Keratinocyte (primary cell): ENCODE data around the gene MUTYH. TPM values are rescaled to one million over a fixed set of nuclear protein-coding genes. Genes with fewer than 3 reads are reported as not detected.

Experiments used
- DNase-seq: peaks from one replicate; pipeline ENCODE4 v3.0.0-alpha.2; 2011; ENCODE audit warnings: low read depth, missing footprints, low spot score
- FAIRE-seq: peaks from 2 replicates; lab custom pipeline; 2011; peaks lifted over from hg19 to GRCh38; lab: Jason Lieb, UNC
- H2AFZ ChIP-seq: 2 replicates; pipeline ENCODE4 v1.6.0; 2012; ENCODE audit warnings: low read length, control low read depth, inconsistent platforms; ENCODE audit not compliant: control insufficient read depth
- H3K27ac ChIP-seq: 2 replicates; pipeline ENCODE4 v1.5.1; 2011; ENCODE audit warnings: low read length; ENCODE audit not compliant: control insufficient read depth, insufficient read depth
- H3K27me3 ChIP-seq: 3 replicates; pipeline ENCODE4 v1.6.0; 2011; ENCODE audit warnings: low read length; ENCODE audit not compliant: control insufficient read depth, insufficient read depth; ENCODE audit errors: extremely low read depth
- H3K36me3 ChIP-seq, 2 experiments: 2 replicates in 1 of 2; 3 replicates in 1 of 2; pipeline ENCODE4 v1.5.1; 2011; ENCODE audit warnings: low read length in 2 of 2, mild to moderate bottlenecking in 1 of 2; ENCODE audit not compliant: control insufficient read depth in 2 of 2, insufficient read depth in 2 of 2; ENCODE audit errors: extremely low read depth in 1 of 2
- H3K4me1 ChIP-seq: 3 replicates; pipeline ENCODE4 v1.5.1; 2011; ENCODE audit warnings: low read length; ENCODE audit not compliant: control insufficient read depth, insufficient read depth; ENCODE audit errors: extremely low read depth
- H3K4me2 ChIP-seq: 3 replicates; pipeline ENCODE4 v1.6.0; 2011; ENCODE audit warnings: low read depth, low read length; ENCODE audit not compliant: control insufficient read depth, insufficient read depth; ENCODE audit errors: extremely low read depth
- H3K4me3 ChIP-seq, 3 experiments: fragments of 200-600 bp in 1 of 3; sonication (generic) in 1 of 3; 2 replicates in 2 of 3; 3 replicates in 1 of 3; pipeline ENCODE4 v1.5.1; 2011 to 2016; ENCODE audit warnings: low read length in 3 of 3, mild to moderate bottlenecking in 3 of 3, control low read depth in 2 of 3, inconsistent platforms in 1 of 3, low read depth in 1 of 3, mixed read lengths in 1 of 3, mixed run types in 1 of 3, moderate library complexity in 1 of 3; ENCODE audit not compliant: control insufficient read depth in 2 of 3, insufficient read depth in 2 of 3; ENCODE audit errors: extremely low read depth in 1 of 3
- H3K79me2 ChIP-seq: 2 replicates; pipeline ENCODE4 v1.6.0; 2012; ENCODE audit warnings: low read length; ENCODE audit not compliant: control insufficient read depth, insufficient read depth
- H3K9ac ChIP-seq: 3 replicates; pipeline ENCODE4 v1.6.0; 2011; ENCODE audit warnings: low read length; ENCODE audit not compliant: control insufficient read depth, insufficient read depth; ENCODE audit errors: extremely low read depth
- H3K9me1 ChIP-seq: 3 replicates; pipeline ENCODE4 v1.6.0; 2011; ENCODE audit warnings: low read length; ENCODE audit not compliant: control insufficient read depth, insufficient read depth; ENCODE audit errors: extremely low read depth
- H3K9me3 ChIP-seq: 2 replicates; pipeline ENCODE4 v1.5.1; 2012; ENCODE audit warnings: low read depth, low read length; ENCODE audit not compliant: control insufficient read depth
- H4K20me1 ChIP-seq: 3 replicates; pipeline ENCODE4 v1.6.0; 2011; ENCODE audit warnings: low read length; ENCODE audit not compliant: control insufficient read depth, insufficient read depth; ENCODE audit errors: extremely low read depth
- EZH2 ChIP-seq: IDR thresholded peaks from one replicate; pipeline ENCODE4 v1.6.1; 2012; ENCODE audit warnings: inconsistent platforms, mild to moderate bottlenecking, low read length, moderate library complexity
- dilution Hi-C: fragments of 300-500 bp; cut with MboI; formaldehyde crosslinking; loops from one replicate; pipeline ENCODE4 v1.7.0; 2020; ENCODE audit warnings: low sequenced_read_pairs; ENCODE audit not compliant: extremely low pct_ligation_motif_present
- polyA plus RNA-seq, 5 experiments: library from polyadenylated mRNA; depleted of rRNA in 3 of 5; stranded (reverse) in 3 of 5; stranded (forward) in 1 of 5; unstranded in 1 of 5; fragments of >200 nt; gene quantifications; 1 replicate in 1 of 5; 2 replicates in 3 of 5; 3 replicates in 1 of 5; pipeline versions ENCODE4 v1.2.1 to v1.2.3, GENCODE V29; 2011 to 2012; ENCODE audit warnings: missing spikeins in 2 of 5, low read depth in 1 of 5, low replicate concordance in 1 of 5
- TF ChIP-seq, protein P1 (sequence below), 3 experiments: IDR thresholded peaks in 1 of 3; conservative IDR thresholded peaks in 1 of 3; optimal IDR thresholded peaks in 1 of 3; 2 replicates in 2 of 3; 3 replicates in 1 of 3; pipeline versions ENCODE3 to v1.5.1; 2011; ENCODE audit warnings: low read length in 3 of 3, mild to moderate bottlenecking in 3 of 3, moderate library complexity in 2 of 3, control low read depth in 1 of 3, inconsistent platforms in 1 of 3; ENCODE audit not compliant: insufficient read depth in 2 of 3; ENCODE audit errors: extremely low read depth in 1 of 3

MUTYH gene
- polyA plus RNA-seq, 1 donor (not counting 4 experiments of a cell fraction or from before 2014, with no cell fraction given), result 10.0 TPM

DNA sequence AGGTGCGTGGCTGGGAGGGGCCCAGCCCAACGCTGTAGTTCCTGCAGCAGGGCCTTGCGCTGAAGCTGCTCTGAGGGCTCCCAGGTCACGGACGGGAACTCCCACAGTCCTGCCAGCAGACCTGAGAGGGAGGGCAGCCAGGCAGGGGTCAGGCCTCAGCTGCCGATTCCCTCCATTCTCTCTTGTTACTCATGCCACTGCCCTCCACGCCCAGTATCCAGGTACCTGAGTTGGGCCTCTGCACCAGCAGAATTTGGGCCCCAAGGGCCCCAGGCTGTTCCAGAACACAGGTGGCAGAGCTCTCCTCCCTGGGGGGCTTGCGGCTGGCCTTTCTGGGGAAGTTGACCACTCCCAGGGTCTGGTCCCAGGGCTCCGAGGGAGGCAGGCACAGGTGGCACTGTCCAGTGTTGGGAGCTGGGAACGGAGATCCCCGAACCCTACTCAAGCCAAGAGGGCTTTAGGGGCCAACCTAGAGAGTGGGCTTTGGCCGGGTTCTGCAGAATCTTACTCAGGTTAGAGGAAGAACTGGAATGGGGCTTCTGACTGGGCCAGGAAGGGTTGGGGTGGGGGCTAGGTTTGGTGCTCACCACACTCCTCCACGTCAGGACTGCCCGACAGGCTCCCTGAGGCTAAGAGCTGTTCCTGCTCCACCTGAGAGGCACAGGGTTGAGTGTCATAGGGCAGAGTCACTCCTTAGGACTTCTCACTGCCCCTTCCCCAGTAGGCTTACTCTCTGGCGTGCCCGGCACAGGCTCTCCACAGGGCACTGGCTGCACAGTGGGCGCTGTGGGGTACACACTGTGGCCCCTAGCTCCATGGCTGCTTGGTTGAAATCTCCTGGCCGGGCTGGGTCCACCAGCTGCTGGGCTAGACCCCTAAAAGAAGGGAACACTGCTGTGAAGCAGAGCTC is 8.5 kb downstream of the MUTYH start:
- dilution Hi-C loops, result no loop called here
- Histone ChIP-seq H3K27me3 (peaks cover 7% of the 10 kb centered on the region), H3K9me3 (no peaks in the 10 kb centered on the region), H3K4me3 (no peak overlapping the region), H3K36me3 (peaks cover 6 to 9% of the 10 kb centered on the region in 2 experiments), H4K20me1 (no peaks in the 10 kb centered on the region), H2AFZ (no peak overlapping the region), H3K79me2 (no peaks in the 10 kb centered on the region), H3K9me1 (no peaks in the 10 kb centered on the region), H3K9ac (no peak overlapping the region), H3K4me2 (no peak overlapping the region), H3K27ac (no peak overlapping the region), H3K4me1 (peaks cover 11% of the 10 kb centered on the region)
- no peak for FAIRE-seq
- no peak for DNase-seq
- TF ChIP-seq, protein P1, sequence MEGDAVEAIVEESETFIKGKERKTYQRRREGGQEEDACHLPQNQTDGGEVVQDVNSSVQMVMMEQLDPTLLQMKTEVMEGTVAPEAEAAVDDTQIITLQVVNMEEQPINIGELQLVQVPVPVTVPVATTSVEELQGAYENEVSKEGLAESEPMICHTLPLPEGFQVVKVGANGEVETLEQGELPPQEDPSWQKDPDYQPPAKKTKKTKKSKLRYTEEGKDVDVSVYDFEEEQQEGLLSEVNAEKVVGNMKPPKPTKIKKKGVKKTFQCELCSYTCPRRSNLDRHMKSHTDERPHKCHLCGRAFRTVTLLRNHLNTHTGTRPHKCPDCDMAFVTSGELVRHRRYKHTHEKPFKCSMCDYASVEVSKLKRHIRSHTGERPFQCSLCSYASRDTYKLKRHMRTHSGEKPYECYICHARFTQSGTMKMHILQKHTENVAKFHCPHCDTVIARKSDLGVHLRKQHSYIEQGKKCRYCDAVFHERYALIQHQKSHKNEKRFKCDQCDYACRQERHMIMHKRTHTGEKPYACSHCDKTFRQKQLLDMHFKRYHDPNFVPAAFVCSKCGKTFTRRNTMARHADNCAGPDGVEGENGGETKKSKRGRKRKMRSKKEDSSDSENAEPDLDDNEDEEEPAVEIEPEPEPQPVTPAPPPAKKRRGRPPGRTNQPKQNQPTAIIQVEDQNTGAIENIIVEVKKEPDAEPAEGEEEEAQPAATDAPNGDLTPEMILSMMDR (optimal IDR thresholded peaks at IDR 0.05 in 1 of 3, IDR thresholded peaks at IDR 0.05 in 1 of 3, conservative IDR thresholded peaks at IDR 0.05 in 1 of 3; ENCODE audit: extremely low read depth in 1 of 3, insufficient read depth in 2 of 3, low read length in 3 of 3), result no peak
- TF ChIP-seq EZH2, result no peak

DNA sequence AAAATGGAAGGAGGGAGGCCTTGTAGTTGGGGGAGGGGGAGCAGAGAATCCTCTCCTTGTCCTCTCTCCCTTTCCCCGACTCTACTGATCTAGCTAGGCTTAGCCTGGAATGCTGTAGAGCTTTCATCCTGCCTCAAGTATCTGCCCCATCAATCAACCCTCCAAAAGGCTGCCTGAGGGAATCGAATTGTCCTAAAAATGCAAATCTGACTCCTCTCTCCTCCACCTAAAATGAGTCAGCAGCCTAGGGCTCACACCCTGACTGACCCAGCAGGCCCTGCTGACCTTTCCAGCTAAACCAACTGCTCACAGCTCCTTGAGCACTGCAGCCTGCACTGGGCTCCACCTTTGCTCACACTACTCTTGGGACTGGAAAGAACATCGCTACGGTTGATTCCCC is 10.8 kb downstream of the MUTYH start:
- no peak overlapping the region for H3K4me3 ChIP-seq
- no peak for FAIRE-seq
- no peak overlapping the region for H3K9ac ChIP-seq
- no peaks in the 10 kb centered on the region for H3K9me3 ChIP-seq
- DNase-seq, result no peak
- peaks cover 7% of the 10 kb centered on the region for H3K27me3 ChIP-seq
- dilution Hi-C loops, result no loop called here
- TF ChIP-seq EZH2, result no peak
- TF ChIP-seq, protein P1 (optimal IDR thresholded peaks at IDR 0.05 in 1 of 3, IDR thresholded peaks at IDR 0.05 in 1 of 3, conservative IDR thresholded peaks at IDR 0.05 in 1 of 3; ENCODE audit: extremely low read depth in 1 of 3, insufficient read depth in 2 of 3, low read length in 3 of 3), result no peak
- peaks cover 11% of the 10 kb centered on the region for H3K4me1 ChIP-seq
- H3K79me2 ChIP-seq, result no peaks in the 10 kb centered on the region
- H3K4me2 ChIP-seq, result no peak overlapping the region
- H4K20me1 ChIP-seq, result no peaks in the 10 kb centered on the region
- no peak overlapping the region for H3K27ac ChIP-seq
- no peak overlapping the region for H2AFZ ChIP-seq
- no peaks in the 10 kb centered on the region for H3K9me1 ChIP-seq
- H3K36me3 ChIP-seq, result peaks cover 6 to 9% of the 10 kb centered on the region in 2 experiments
